Astrocyte (in vitro differentiated cells and primary cell): Measurements from ENCODE around the gene ACOT11.

Source experiments
- EZH2 ChIP-seq: IDR thresholded peaks from 2 replicates; pipeline ENCODE4 v1.6.1; 2012; ENCODE audit warnings: mild to moderate bottlenecking, low read length, inconsistent platforms; ENCODE audit not compliant: insufficient read depth
- TF ChIP-seq, protein P1 (sequence below): IDR thresholded peaks from 2 replicates; pipeline ENCODE4 v1.5.1; 2011; ENCODE audit warnings: low read depth, mild to moderate bottlenecking, inconsistent platforms, low read length, moderate library complexity; ENCODE audit not compliant: insufficient read depth

DNA sequence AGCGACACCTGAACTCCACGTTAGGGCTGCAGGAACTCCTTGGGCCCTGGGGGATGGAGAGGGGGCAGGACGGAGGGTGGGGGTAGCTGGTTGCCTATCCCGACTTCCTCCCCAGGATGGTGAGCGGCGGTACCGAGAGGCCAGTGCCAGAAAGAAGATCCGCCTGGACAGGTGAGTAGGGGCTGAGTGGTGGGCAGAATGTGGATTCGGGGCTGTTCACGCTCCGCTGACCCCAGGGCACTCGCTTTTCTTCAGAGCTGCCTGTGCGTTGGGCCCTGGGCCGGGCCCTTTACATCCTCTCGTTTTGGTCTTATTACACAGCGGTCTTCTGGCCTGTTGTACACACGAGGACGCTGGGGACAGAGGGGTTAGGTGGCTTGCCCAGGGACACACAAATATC, 54.5 kb downstream of the ACOT11 start:
- TF ChIP-seq, protein P1, sequence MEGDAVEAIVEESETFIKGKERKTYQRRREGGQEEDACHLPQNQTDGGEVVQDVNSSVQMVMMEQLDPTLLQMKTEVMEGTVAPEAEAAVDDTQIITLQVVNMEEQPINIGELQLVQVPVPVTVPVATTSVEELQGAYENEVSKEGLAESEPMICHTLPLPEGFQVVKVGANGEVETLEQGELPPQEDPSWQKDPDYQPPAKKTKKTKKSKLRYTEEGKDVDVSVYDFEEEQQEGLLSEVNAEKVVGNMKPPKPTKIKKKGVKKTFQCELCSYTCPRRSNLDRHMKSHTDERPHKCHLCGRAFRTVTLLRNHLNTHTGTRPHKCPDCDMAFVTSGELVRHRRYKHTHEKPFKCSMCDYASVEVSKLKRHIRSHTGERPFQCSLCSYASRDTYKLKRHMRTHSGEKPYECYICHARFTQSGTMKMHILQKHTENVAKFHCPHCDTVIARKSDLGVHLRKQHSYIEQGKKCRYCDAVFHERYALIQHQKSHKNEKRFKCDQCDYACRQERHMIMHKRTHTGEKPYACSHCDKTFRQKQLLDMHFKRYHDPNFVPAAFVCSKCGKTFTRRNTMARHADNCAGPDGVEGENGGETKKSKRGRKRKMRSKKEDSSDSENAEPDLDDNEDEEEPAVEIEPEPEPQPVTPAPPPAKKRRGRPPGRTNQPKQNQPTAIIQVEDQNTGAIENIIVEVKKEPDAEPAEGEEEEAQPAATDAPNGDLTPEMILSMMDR, result no peak
- no peak for TF ChIP-seq EZH2
